ENCODE measurements around the gene TSHZ1.

TSHZ1 gene

GRCh38 chr18:75223687-75224347 is 13.2 kb downstream of the TSHZ1 start:
- peak; percentile 61 for DNase-seq

DNA sequence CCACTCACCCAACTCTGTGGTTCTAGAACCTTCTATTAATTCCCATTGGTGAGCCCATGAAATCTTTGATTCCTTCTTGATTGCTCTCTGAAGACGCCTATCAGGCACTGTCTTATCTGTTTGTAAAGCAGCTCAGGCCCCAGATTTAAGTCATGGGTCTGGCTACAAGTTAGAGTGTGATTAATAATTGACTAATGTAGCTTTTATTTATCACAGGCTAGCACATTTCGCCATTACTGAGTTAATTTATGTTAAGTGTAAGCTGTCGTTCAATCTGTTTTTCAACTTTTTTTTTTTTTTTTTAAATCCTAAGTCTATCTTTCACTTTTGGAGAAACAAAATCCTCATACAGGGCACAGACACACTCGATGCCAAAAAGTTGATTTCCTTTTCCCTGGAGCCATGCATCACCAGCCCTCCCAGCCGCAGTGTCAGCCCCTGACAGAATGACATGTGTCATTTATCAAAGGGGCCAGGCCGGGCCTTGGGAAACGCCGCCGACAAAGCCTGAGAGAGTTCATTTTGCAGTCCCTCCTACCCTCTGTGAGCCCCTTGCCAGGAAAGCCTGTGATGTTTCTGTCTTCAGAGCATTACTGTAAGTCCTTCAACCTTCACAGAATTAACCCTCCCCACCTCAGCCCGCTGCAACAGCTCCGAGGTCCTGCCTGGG is 15.8 kb downstream of the TSHZ1 start:
- DNase-seq: peak; percentile 36

DNA sequence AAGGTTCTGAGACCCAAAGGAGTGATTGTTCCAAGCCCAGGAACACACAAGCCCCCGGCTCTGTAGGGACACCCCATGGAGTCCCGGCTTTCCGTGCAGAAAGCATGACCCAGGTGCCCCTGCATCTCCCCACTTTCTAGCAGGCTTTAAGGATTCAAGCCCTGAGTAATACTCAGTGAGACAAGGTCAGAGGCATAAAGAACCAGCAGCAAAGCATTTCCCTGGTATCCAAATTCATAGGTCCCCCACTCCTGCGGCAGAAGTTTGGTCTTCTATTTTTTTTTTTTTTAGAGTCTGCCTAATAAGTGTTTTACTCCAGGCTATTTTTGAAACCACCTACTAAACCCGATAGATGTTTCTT is 16.3 kb downstream of the TSHZ1 start:
- DNase-seq: no peak

DNA sequence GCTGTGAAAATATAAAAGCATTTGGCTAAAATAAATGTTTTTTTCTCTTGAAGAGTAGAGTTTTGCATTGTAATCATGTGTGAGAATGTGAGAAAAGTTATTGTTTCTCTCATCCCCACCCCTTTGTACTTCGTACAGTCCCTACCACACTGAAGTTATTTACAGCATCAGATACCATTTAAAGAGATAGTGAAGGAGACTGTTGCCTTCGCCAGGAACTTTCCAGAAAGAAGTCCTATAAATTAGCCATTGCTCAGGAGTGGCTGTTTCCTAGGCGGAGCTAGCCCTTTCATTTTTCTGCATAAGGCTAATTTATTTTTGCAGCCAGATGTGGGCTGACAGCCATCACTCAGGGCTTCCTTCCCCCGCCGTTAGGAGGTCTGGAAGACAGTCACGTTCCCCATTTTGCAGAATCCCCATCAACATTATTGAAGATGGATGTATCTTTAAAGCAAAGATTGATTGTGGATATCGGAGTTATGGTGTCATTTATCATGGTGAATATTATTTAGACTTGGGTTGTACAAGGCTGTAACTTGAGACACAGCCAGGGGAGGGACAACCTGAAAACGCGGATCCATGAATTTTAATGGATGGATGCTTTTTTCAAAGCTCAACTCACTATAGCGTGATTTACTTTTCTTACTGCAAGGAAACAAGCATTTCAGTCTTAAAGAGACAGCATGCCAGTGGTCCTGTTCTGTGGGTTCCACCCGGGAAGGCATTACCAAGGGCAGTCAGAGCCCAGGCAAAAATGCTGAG is 17.1 kb downstream of the TSHZ1 start:
- DNase-seq: no peak

DNA sequence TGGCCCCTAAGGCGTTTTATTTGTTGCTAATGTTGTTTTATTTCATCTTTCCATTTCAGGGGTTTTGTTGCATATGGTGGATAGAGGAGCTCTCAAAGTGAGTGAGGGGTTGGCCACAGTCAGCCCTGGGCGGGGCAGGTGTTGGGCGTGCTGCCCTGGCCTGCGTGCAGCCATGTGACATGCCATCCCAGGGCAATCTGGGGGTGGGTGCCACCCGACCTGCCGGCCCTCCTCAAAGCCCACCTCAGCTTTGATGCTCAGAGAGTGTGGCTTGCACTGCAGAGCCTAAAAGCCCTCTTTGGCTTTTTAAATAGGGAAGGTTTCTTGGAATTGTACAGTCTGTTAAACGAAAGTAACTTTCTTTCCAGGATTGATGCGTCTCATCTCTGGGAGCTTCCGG is 18.4 kb downstream of the TSHZ1 start:
- no peak for DNase-seq

DNA sequence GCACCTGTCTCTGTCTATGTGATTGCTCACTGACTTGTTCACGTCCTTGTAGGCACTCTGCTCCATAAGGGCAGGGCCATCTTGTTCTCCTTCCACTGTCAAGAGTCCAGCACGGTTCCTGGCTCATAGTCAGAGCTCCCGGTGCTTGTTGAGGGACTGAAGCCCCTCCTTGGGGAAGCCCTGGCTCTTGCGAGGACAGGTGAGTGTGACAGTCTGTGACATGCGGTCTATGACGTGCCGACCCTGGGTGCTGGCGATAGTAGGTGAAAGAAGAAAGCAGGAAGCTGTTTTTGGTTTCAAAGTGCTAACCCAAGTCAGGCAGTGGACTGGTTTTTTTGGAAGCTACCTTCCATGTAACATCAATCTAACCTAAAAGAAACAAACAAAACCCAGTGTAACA is 18.8 kb downstream of the TSHZ1 start:
- DNase-seq: no peak

GRCh38 chr18:75230163-75231052 is 19.8 kb downstream of the TSHZ1 start:
- DNase-seq: no peak

DNA sequence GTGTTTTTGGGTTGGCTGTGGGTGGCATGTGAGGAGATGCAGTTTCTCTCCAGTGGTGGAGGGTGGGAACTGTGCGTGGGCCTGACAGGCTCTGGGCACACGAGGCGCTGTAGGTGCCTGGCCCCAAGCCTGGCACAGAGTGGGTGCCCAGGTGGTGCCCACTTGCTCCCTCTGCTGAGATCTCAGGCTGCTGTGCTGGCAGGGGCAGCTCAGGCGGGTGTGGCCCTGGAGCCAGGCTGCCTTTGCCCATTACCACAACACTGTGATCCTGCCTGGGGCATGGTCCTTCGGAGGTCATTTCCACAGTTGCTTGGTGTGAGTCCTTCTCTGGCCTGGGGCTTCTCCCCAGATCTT is 20.4 kb downstream of the TSHZ1 start:
- DNase-seq: no peak

DNA sequence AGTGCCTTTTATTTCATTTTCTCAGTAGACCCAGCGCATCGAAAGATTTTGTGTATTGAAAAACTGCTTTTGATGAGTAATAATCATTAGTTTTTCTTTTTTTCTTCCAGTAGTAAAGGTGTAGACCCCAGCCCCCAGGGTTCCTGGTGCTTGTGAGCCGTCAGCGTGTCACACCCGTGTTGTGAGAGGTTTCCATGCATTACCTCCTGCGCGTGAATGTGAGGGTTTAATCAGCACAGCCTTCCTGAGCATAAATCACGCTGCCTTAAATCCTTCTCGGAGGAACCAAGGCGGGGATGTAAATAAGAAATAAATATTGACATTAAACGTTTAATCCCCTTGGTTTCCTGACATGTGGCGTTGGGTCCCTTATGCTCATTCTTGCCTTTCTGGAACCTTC is 24.3 kb downstream of the TSHZ1 start:
- DNase-seq: no peak

- no peak for DNase-seq
Measured at GRCh38 chr18:75235896-75236295, 25.3 kb downstream of the TSHZ1 start.

GRCh38 chr18:75238100-75238499 is 27.5 kb downstream of the TSHZ1 start:
- DNase-seq: no peak

DNA sequence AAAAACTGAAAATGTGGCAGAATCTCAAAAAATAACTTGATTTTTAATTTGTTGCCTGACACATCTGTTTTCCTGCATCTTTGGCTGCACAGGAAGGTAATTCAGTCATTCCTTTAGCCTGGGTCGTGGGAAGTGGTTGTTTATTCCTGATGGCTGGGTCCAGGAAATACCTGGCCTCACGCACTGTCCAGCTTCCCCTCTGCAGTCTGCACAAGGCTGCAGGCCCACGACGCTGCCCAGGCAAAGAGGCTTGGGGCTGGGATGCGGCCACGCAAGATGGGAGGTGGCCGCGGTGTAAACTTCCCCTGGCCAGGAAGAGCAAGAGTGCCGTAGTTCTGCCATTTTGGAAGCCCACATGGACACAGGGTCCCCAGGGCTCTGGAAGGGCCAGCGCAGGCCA is 28.2 kb downstream of the TSHZ1 start:
- DNase-seq: no peak

- no peak for DNase-seq
Measured at GRCh38 chr18:75240433-75240832, 29.8 kb downstream of the TSHZ1 start.

DNA sequence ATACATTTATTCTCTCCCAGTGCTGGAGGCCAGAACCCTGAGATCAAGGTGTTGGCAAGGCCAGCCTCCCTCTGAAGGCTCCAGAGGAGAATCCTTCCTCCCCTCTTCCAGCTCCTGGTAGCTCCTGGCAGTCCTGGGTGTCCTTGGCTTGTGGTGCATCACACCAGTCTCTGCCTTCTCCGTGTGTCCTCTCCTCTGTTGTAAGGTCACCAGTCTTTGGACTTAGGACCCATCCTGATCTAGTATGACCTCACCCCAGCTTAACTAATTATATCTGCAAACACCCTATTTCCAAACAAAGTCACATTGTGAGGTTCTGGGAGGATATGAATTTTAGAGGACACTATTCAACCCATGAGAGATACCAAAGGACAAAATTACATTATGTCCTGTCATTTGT is 31.1 kb downstream of the TSHZ1 start:
- no peak for DNase-seq

DNA sequence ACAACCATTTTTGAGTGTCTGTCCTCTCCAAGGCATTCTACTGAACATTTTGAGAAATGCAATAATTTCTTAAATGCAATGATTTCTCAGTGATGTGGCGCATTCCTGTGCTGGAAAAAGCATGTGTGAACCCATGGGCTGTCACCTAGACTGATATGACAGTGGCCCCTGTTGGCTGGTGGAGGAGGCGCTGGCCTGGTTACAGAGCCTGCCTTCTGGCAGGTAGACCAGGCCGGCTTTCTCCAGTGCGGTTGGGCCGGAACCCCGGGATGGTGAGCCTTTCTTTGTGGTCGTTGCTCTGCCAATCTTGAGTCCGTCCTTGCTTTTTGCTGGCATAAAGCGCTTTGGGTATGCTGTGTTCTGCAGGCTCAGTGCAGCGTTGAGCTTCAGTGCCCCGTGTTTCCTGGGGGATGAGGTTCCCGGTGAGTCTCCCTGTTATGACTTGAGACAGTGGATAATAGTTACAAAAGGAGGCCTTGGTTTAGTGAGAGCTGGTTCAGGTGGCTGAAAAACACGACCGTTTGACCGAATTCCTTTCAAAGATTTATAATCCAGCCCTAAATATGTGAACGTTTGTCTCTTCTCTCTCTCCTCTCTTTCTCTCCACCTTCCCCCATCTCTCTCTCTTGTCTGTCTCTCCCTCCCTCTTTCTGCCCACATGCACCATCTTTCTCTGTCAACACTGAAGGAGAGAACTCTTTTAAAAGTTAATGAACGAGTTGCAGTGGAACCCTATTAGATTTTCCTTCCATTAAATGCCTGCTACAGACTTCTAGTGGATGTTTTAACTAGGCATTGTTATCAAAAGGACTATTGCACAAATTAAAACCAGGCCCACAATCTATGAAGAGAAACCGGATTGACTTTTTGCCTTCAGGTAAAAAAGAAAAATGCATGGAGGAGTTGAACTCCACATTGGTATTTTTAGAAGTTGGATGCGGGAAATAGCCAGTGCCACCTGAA is 34.0 kb downstream of the TSHZ1 start:
- no peak for DNase-seq

GRCh38 chr18:75246721-75247610 is 36.4 kb downstream of the TSHZ1 start:
- peak; percentile 54 for DNase-seq

DNA sequence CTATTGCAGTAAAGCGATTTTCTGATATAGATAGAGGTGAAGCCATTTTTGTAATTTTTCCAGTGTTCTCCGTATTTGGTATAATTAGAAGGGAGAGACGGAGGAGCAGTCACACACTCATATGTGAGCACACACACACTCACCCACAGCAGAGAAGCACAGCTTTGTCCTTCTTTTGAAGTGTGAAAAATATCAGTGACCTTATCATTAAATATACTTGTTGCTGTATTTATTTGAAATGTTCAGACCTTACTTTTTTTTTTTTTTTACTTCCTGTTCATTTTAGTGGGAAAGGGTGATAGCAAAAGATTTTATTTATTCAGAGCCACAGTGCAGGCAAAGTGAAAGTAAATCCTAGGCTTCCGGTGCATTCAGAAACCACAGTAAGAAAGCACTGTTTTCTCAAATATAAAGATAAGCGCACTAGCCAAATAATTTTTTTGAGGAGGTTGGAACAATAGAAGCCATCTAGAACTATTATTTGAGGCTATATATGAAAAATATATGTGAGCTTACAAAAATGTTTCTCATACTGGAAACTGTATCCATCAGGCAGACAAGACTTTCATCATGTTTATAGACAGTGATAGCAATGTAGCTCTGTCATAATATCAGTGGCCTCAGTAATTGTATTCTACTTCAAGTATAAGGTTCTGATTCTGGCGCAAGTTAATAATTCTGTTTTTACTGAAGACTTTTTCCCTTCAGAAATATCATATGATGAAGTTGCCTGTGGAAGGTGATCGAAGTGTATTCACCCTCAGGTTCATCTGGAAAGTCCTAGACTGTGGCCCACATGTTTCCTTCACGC is 37.2 kb downstream of the TSHZ1 start:
- peak; percentile 54 for DNase-seq

GRCh38 chr18:75248426-75249174 is 38.0 kb downstream of the TSHZ1 start:
- DNase-seq: no peak

GRCh38 chr18:75249175-75249518 is 38.5 kb downstream of the TSHZ1 start:
- DNase-seq: no peak
